Stimulated activated CD4-positive, alpha-beta T cell treated with anti-CD3 and anti-CD28 coated beads, Interleukin-4, amount 100 ng/mL, for 4 hours (primary cell): ENCODE results near the gene HTR4.
"Not testable (repeated sequence)": the region's sequence is repeated elsewhere in the genome, so short reads cannot be mapped to it uniquely, and the experiment has no call there.

Source experiments
- DNase-seq, 2 experiments: peaks; one replicate each; pipeline ENCODE4 v3.0.0-alpha.2; 2020

HTR4 gene

GRCh38 chr5:148469501-148469935, 184.8 kb downstream of the HTR4 start:
- no peak for DNase-seq

DNA sequence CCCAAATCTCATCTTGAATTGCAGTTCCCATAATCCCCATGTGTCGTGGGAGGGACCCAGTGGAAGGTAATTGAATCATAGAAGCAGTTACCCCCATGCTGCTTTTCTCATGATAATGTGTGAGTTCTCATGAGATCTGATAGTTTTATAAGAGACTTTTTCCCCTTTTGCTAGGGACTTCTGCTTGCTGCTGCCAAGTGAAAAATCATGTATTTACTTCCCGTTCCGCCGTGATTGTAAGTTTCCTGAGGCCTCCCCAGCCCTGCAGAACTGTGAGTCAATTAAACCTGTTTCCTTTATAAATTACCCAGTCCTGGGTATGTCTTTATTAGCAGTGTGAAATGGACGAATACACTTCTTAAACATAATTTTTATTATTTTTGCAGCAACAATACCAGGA, 185.6 kb downstream of the HTR4 start:
- not testable (repeated sequence) for DNase-seq

- no peak for DNase-seq
These were observed 186.4 kb downstream of the HTR4 start for GRCh38 chr5:148467958-148468357.

GRCh38 chr5:148466236-148466580, 188.1 kb downstream of the HTR4 start:
- no peak for DNase-seq

DNA sequence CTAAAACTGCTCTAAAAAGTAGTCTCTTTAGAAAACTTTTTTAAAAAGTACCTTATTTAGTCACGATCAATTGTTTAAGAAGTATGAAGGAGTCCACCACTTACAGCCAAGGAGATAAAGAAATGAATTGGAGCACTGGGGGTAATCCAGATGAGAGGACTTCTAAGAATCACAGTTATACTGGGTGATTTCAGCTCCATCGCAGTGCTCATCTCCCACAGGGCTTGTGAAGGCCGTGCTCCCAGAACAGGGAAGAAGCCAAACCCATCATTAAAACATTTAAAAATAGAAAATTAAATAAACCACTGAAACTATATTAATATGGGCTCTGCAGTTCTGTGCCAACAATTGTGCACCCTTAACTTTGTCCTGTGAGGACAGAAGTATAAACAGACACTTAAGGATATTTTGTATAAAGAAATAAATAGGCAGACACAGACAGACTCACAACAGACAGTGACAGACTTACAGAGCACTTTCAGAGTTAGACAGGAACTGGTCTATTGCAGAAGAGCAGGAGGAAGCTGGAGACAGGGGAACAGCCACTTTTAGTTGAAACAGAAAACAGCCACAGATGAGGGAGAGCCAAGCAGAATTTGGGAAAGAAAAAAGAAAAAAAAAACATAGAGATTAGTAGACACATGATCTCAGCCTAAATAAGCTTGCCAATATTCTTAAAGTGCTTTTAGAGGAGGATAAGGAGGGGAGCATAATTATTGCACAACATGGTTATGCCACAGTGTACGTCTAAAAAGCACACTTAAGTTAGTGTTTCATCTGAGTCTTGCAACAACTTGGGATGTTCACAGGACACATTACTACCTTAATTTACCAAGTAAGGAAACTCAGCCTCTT, 188.7 kb downstream of the HTR4 start:
- no peak for DNase-seq

GRCh38 chr5:148459669-148460068, 194.7 kb downstream of the HTR4 start:
- DNase-seq = no peak

DNA sequence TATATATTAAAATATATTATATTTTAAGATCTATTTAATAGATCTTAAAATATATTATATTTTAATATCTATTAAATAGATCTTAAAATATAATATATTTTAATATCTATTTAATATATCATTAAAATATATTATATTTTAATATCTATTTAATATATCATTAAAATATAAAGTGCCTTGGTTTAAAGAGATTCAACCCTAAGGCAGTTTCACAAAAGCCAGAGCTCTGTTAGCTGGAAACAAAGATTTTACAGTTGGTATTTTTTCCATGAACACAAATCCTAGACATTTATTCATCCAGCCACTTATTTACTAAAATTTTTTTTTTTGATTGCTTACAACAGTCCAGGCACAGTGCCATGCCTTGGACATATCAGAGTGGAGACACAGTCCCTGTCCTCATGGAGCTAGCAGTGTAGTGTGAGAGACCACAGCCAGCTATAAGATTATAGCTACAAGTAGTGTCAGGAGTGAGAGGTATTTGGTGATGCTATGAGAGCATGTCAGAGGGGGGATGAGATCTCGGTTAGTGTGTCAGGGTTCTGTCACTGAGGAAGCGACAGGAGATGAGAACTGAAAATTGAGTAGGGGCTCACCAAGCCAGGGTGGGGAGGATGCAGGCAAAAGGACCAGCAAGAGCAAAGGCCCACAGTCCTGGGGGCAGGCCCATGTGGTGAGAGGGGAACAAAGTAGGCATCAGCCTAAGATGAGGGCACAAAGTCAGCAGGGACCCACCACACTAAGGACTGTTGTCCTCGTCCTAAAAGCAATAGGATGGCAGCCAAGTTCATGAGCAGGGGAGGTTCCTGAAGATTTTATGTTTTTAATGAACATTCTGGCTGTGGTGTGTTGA, 196.1 kb downstream of the HTR4 start:
- DNase-seq = no peak

DNA sequence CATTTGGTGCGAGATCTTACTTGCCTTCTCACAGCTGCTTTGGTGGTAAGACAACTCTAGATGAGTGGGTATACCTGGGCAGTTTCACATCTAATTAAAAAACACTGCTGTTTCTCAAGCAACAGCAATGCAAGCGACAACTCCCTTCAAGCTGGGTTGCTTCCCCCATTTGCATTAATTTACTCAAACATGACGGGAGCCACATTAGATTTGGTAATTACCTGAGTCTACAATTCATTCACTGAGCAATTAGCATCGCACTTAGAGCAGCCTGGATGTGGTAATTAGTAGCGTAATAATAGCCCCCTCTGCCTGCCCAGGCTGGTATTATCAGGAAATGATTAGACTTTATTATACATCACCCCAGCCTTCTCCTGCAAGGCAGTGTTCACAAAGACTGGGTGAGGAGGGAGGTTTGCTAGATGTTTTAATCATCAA, 197.1 kb downstream of the HTR4 start:
- DNase-seq = no peak

GRCh38 chr5:148455185-148455584, 199.1 kb downstream of the HTR4 start:
- no peak for DNase-seq

DNA sequence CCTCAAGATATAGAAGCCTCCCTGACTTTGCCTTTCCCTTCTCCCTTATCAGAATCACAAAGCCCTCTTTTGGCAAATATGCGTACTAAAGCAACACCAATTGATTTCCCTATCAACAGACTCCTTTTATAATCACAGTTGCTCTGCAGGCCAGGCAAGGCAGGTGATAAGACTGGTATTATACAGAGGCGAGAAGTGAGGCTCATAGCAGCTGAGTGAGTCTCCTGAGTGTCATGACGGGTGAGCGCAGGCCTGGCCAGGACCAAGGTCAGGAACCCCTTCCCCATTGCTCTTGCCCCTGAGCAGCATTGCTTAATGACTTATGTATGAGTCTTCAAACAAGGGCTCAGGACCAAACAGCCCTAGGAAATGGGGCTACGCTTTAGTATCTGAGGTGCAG, 199.8 kb downstream of the HTR4 start:
- no peak for DNase-seq

GRCh38 chr5:148452499-148453193, 201.7 kb downstream of the HTR4 start:
- no peak for DNase-seq

DNA sequence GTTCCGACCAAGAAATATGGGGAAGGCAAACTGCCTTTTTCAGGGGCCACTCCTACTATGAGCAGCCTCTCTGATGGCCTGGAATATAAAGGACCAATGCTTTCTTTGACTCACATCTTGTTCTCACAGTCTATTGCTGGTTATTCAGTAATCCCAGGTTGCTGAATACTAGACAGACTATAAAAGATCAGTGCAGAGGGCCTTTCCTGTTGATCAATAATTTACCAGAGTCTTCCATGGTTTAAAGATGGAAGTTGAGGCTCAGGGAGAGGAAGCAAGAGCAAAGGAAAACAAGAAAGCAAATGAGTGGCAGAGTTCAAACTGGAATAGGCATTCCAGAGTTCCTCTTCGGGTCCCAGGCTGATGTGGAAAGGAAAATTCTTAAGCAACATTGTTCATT, 207.7 kb downstream of the HTR4 start:
- DNase-seq = no peak

DNA sequence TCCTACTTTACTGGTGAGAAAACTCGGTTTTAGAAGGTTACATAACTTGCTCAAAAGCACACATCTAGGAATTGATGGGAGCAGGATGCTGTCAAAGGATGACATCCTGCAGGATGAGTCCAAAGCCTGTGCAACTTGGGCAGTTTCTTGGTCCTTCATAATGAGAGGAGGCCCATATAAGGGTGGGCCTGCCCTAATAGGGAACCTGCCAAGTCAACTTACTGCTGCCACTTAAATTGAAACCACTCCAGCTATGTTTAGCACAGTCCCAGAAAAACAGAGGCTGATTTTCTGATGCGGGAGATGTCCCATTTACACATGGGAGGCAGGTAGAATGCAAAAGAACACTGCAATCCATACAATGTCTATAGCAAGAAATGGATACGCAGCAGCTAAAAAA, 208.7 kb downstream of the HTR4 start:
- no peak for DNase-seq

DNA sequence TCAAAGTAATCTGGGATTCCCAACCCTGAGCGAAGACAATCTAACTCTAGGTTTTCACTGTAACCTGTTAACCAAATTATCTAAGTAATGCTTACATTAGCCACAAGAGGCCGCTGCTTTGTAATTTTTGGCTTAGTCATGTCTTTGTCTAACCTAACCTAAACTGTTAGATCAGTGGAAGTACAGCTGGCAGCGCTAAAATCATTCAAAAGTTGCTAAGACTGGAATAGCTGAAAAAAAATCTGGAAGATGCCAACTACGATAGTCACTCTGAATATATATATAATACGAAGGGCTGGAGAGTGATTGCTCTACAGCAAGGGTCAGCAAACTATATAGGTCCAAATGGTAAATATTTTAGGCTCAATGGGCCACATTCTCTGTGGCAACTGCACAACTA, 210.3 kb downstream of the HTR4 start:
- DNase-seq = peak; percentile 12 to 14

- no peak for DNase-seq
These were observed 211.1 kb downstream of the HTR4 start for GRCh38 chr5:148443241-148443640.

- DNase-seq = no peak
These were observed 215.4 kb downstream of the HTR4 start for GRCh38 chr5:148438933-148439332.

GRCh38 chr5:148437249-148437648, 217.1 kb downstream of the HTR4 start:
- DNase-seq = no peak

- DNase-seq = no peak
These were observed 218.3 kb downstream of the HTR4 start for GRCh38 chr5:148436029-148436428.

DNA sequence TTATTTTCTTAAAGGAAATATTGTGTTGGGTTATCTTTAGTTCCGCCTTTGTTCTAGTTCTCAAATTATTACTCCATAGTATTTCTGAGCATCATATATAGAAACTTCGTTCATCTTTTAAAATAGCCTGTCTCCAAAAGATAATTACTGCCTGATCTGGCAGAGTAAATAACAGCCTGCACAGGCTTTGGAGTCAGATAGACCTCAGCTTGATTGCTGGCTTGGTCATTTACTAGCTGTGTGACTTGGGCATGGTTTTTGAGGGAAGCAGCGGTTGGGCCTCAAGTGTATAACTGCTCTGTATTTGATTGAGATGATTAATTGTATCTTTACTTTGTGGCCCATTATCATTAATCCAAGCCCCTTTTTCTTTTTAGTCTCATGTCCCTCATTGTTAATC, 220.5 kb downstream of the HTR4 start:
- no peak for DNase-seq
